H1 (cell line): ENCODE measurements around the gene MEI1. TPM values are rescaled to one million over a fixed set of nuclear protein-coding genes. Genes with fewer than 3 reads are reported as not detected.

Source experiments
- CTCF ChIA-PET: fragments of 300-600 bp; sonication (Branson Sonifier 250); formaldehyde crosslinking; loops from one replicate; lab custom pipeline; 2021; ENCODE audit not compliant: partially characterized antibody; lab: Charles Lee
- POLR2A ChIA-PET: fragments of 300-600 bp; sonication (Branson Sonifier 250); formaldehyde crosslinking; loops from one replicate; lab custom pipeline; 2021; ENCODE audit warnings: inconsistent platforms; ENCODE audit not compliant: partially characterized antibody; lab: Charles Lee
- DNase-seq, 2 experiments: peaks; one replicate each; pipeline versions ENCODE4 v3.0.0 to v3.0.0-alpha.2; 2010 to 2022; ENCODE audit warnings: low spot score in 2 of 2, low read depth in 1 of 2, mixed read lengths in 1 of 2
- FAIRE-seq: peaks from 2 replicates; lab custom pipeline; 2011; peaks lifted over from hg19 to GRCh38; lab: Jason Lieb, UNC
- H2AFZ ChIP-seq: 2 replicates; pipeline ENCODE4 v1.8.1; 2012; ENCODE audit warnings: low read length, inconsistent platforms
- H2AK5ac ChIP-seq: 2 replicates; pipeline ENCODE4 v1.6.1; 2013; ENCODE audit warnings: low read depth, low read length
- H2BK120ac ChIP-seq: replicated peaks from 2 replicates; pipeline ENCODE3; 2013; ENCODE audit warnings: low read depth, low read length, inconsistent platforms
- H2BK12ac ChIP-seq: 2 replicates; pipeline ENCODE4 v1.6.1; 2013; ENCODE audit warnings: low read depth, low read length
- H2BK15ac ChIP-seq: 2 replicates; pipeline ENCODE4 v1.6.1; 2013; ENCODE audit warnings: low read length
- H2BK20ac ChIP-seq: 2 replicates; pipeline ENCODE4 v1.6.1; 2013; ENCODE audit warnings: low read length
- H2BK5ac ChIP-seq: 2 replicates; pipeline ENCODE4 v1.6.1; 2013; ENCODE audit warnings: low read depth, low read length
- H3K14ac ChIP-seq: 2 replicates; pipeline ENCODE4 v1.6.1; 2013; ENCODE audit warnings: inconsistent platforms; ENCODE audit not compliant: insufficient read length
- H3K18ac ChIP-seq: 2 replicates; pipeline ENCODE4 v1.6.1; 2013; ENCODE audit warnings: low read length; ENCODE audit errors: extremely low read depth
- H3K23ac ChIP-seq: 2 replicates; pipeline ENCODE4 v1.6.1; 2013; ENCODE audit warnings: inconsistent platforms; ENCODE audit not compliant: insufficient read length
- H3K23me2 ChIP-seq: 2 replicates; pipeline ENCODE4 v1.6.1; 2013; ENCODE audit warnings: low read depth, low read length
- H3K27ac ChIP-seq: 2 replicates; pipeline ENCODE4 v1.6.1; 2011; ENCODE audit warnings: low read depth, low read length, inconsistent platforms
- H3K27me3 ChIP-seq, 4 experiments: replicated peaks in 1 of 4; 1 replicate in 1 of 4; 2 replicates in 3 of 4; pipeline versions ENCODE4 v1.6.1 to v1.8.1; 2011 to 2013; ENCODE audit warnings: low read length in 3 of 4, mild to moderate bottlenecking in 3 of 4, inconsistent platforms in 2 of 4, mixed read lengths in 2 of 4, moderate library complexity in 1 of 4; ENCODE audit not compliant: control insufficient read depth in 3 of 4, insufficient read depth in 3 of 4; ENCODE audit errors: extremely low read depth in 1 of 4
- H3K36me3 ChIP-seq, 4 experiments: 2 replicates each; pipeline versions ENCODE4 v1.6.1 to v1.8.1; 2011 to 2013; ENCODE audit warnings: mild to moderate bottlenecking in 4 of 4, low read length in 3 of 4, moderate library complexity in 2 of 4, control low read depth in 1 of 4, inconsistent platforms in 1 of 4; ENCODE audit not compliant: insufficient read depth in 4 of 4, control insufficient read depth in 2 of 4
- H3K4ac ChIP-seq: replicated peaks from 2 replicates; pipeline ENCODE3; 2013; ENCODE audit warnings: low read length, low read depth, mixed read lengths, inconsistent platforms; ENCODE audit not compliant: insufficient read length
- H3K4me1 ChIP-seq, 4 experiments: replicated peaks in 1 of 4; 1 replicate in 1 of 4; 2 replicates in 3 of 4; pipeline versions ENCODE4 v1.6.1 to v1.8.1; 2011 to 2013; ENCODE audit warnings: low read length in 3 of 4, inconsistent platforms in 2 of 4, mixed read lengths in 1 of 4; ENCODE audit not compliant: insufficient read depth in 4 of 4, control insufficient read depth in 3 of 4
- H3K4me2 ChIP-seq, 2 experiments: 2 replicates each; pipeline versions ENCODE4 v1.6.1 to v1.8.1; 2011 to 2013; ENCODE audit warnings: low read depth in 2 of 2, low read length in 2 of 2, control low read depth in 1 of 2, inconsistent platforms in 1 of 2, mild to moderate bottlenecking in 1 of 2; ENCODE audit not compliant: insufficient read depth in 1 of 2
- H3K4me3 ChIP-seq, 4 experiments: fragments of 200-600, 300-600 bp in 1 of 4; sonication (generic), shearing (Covaris generic), sonication (Bioruptor Twin) in 1 of 4; 2 replicates each; pipeline versions ENCODE4 v1.5.1 to v1.8.1; 2011 to 2016; ENCODE audit warnings: low read length in 4 of 4, low read depth in 3 of 4, control low read depth in 2 of 4, inconsistent platforms in 2 of 4, mild to moderate bottlenecking in 2 of 4, mixed read lengths in 1 of 4, moderate library complexity in 1 of 4; ENCODE audit not compliant: insufficient read depth in 2 of 4; ENCODE audit errors: extremely low read depth in 1 of 4
- H3K56ac ChIP-seq: replicated peaks from 2 replicates; pipeline ENCODE3; 2013; ENCODE audit warnings: low read depth, mild to moderate bottlenecking, mixed read lengths, low read length, inconsistent platforms; ENCODE audit not compliant: insufficient read length
- H3K79me1 ChIP-seq: 2 replicates; pipeline ENCODE4 v1.6.1; 2013; ENCODE audit warnings: low read depth, low read length, control low read depth
- H3K79me2 ChIP-seq, 2 experiments: 2 replicates each; pipeline versions ENCODE4 v1.6.1 to v1.8.1; 2012 to 2013; ENCODE audit warnings: low read length in 2 of 2, mild to moderate bottlenecking in 2 of 2, inconsistent platforms in 1 of 2; ENCODE audit not compliant: insufficient read depth in 2 of 2, control insufficient read depth in 1 of 2
- H3K9ac ChIP-seq, 4 experiments: replicated peaks in 1 of 4; 1 replicate in 1 of 4; 2 replicates in 3 of 4; pipeline versions ENCODE4 v1.6.1 to v1.8.1; 2011 to 2013; ENCODE audit warnings: low read depth in 3 of 4, low read length in 3 of 4, control low read depth in 2 of 4, mild to moderate bottlenecking in 2 of 4, moderate library complexity in 2 of 4, inconsistent platforms in 1 of 4; ENCODE audit errors: extremely low read depth in 1 of 4
- H3K9me3 ChIP-seq, 2 experiments: 2 replicates each; pipeline versions ENCODE4 v1.6.1 to v1.8.1; 2012 to 2013; ENCODE audit warnings: mild to moderate bottlenecking in 2 of 2, moderate library complexity in 2 of 2, control low read depth in 1 of 2, inconsistent platforms in 1 of 2, low read depth in 1 of 2, low read length in 1 of 2, mixed read lengths in 1 of 2; ENCODE audit not compliant: insufficient read depth in 2 of 2
- H4K20me1 ChIP-seq, 2 experiments: replicated peaks in 1 of 2; 2 replicates each; pipeline versions ENCODE3 to v1.8.1; 2011 to 2013; ENCODE audit warnings: inconsistent platforms in 2 of 2, low read length in 2 of 2, mild to moderate bottlenecking in 1 of 2; ENCODE audit not compliant: insufficient read depth in 2 of 2, control insufficient read depth in 1 of 2
- H4K5ac ChIP-seq: 2 replicates; pipeline ENCODE4 v1.6.1; 2013; ENCODE audit warnings: low read length, low read depth, mixed read lengths, inconsistent platforms; ENCODE audit not compliant: insufficient read length
- H4K8ac ChIP-seq: 2 replicates; pipeline ENCODE4 v1.8.0; 2013; ENCODE audit warnings: mild to moderate bottlenecking, moderate library complexity, low read length, inconsistent platforms; ENCODE audit not compliant: insufficient read depth; ENCODE audit errors: extremely low read depth
- H4K91ac ChIP-seq: replicated peaks from 2 replicates; pipeline ENCODE3; 2013; ENCODE audit warnings: low read length, mixed read lengths, inconsistent platforms; ENCODE audit not compliant: insufficient read length
- BACH1 ChIP-seq: IDR thresholded peaks from 2 replicates; pipeline ENCODE4 v1.6.1; 2012; ENCODE audit warnings: low read length, improper control_type of control experiment
- CBX8 ChIP-seq: fragments of 300-800, 300-1000 bp; sonication (generic); IDR thresholded peaks from 2 replicates; pipeline ENCODE4 v1.7.1; 2016; ENCODE audit warnings: low read depth, low read length, borderline replicate concordance
- MAX ChIP-seq: IDR thresholded peaks from 2 replicates; pipeline ENCODE4 v1.6.1; 2012; ENCODE audit warnings: inconsistent platforms
- SIN3A ChIP-seq, 2 experiments: IDR thresholded peaks in 1 of 2; conservative IDR thresholded peaks in 1 of 2; 2 replicates each; pipeline ENCODE4 v1.6.1; 2011 to 2012; ENCODE audit warnings: low read length in 2 of 2, improper control_type of control experiment in 1 of 2, low read depth in 1 of 2, mild to moderate bottlenecking in 1 of 2
- SUZ12 ChIP-seq: fragments of 200-600 bp; sonication (generic); IDR thresholded peaks from 2 replicates; pipeline ENCODE4 v1.6.1; 2012; ENCODE audit warnings: mild to moderate bottlenecking, inconsistent platforms, low read length, moderate library complexity, mixed read lengths
- WGBS, 2 experiments: shearing (Covaris generic) in 1 of 2; methylation state at CpG; one replicate each; pipeline versions ENCODE4 v1.1.6 to v1.1.7; 2013 to 2015; ENCODE audit warnings: low lambda C conversion rate in 2 of 2, mixed read lengths in 2 of 2, inconsistent platforms in 1 of 2, low coverage in 1 of 2, missing lambda C conversion rate in 1 of 2; ENCODE audit not compliant: insufficient replicate concordance in 2 of 2, insufficient coverage in 1 of 2, insufficient read length in 1 of 2; ENCODE audit errors: extremely low coverage in 1 of 2, missing lambda C conversion rate in 1 of 2; 5-methylcytosine and 5-hydroxymethylcytosine counted together
- polyA plus RNA-seq, 7 experiments: library from polyadenylated mRNA; depleted of rRNA in 3 of 7; stranded (reverse) in 5 of 7; unstranded in 2 of 7; fragments of >200 nt in 5 of 7; fragments of 200-250 nt in 2 of 7; gene quantifications; 1 replicate in 5 of 7; 2 replicates in 1 of 7; 4 replicates in 1 of 7; pipeline versions ENCODE4 v1.2.1 to v1.2.3, GENCODE V29; 2011 to 2013; ENCODE audit warnings: missing spikeins in 2 of 7, mixed read lengths in 2 of 7
- total RNA-seq: library from RNA; stranded (reverse); fragmentation: NEBNext Ultra II Directional; extraction: Animal tissue kit (Norgen Biotek cat#: 25700); gene quantifications from 2 replicates; pipeline ENCODE4 v1.2.1, GENCODE V29; 2021
- TF ChIP-seq, protein P1 (sequence below): IDR thresholded peaks from 2 replicates; pipeline ENCODE4 v1.6.1; 2012; ENCODE audit warnings: inconsistent platforms

Gene MEI1
- total and polyA plus RNA-seq, 2 of the 8 experiments (the other 6 are each of a cell fraction or from before 2014, with no cell fraction given), result 0.27 to 0.54 TPM

GRCh38 chr22:41799486-41800347, 100.4 kb downstream of the MEI1 start:
- no peaks in the 10 kb centered on the region for H3K27me3 ChIP-seq
- H3K4me3 ChIP-seq, result peak overlapping the region; percentile 78 to 91 (median 86)
- peak overlapping the region; percentile 47 for H2BK120ac ChIP-seq
- peak overlapping the region; percentile 93 to 96 for H3K4me2 ChIP-seq
- peak overlapping the region; percentile 85 for H4K91ac ChIP-seq
- H3K56ac ChIP-seq, result peak overlapping the region; percentile 66
- H3K36me3 ChIP-seq, result no peaks in the 10 kb centered on the region
- no peaks in the 10 kb centered on the region for H3K9me3 ChIP-seq
- WGBS, 2 experiments, result 36% methylated on average over 38 of the region's 38 CpGs; no CpG with 5 or more reads in 1 of the 2 experiments
- H2AK5ac ChIP-seq, result 0 out of 2 replicates have a peak overlapping the region, but pooled peaks have one; percentile 48
- peak overlapping the region; percentile 63; the same call in 1 of the 2 replicates for H3K27ac ChIP-seq
- peaks cover 0 to 6% of the 10 kb centered on the region in 2 experiments for H4K20me1 ChIP-seq
- peak overlapping the region; percentile 79 for H3K4ac ChIP-seq
- H3K9ac ChIP-seq, result peak overlapping the region in 3 of 4 experiments; percentile 72 to 77 (median 77); a peak in 6 of 7 replicates
- H4K8ac ChIP-seq, result peak overlapping the region; percentile 90
- peak overlapping the region; percentile 88; the same call in 1 of the 2 replicates for H2BK5ac ChIP-seq
- H3K18ac ChIP-seq, result peak overlapping the region; percentile 95
- FAIRE-seq (no peak), DNase-seq (peak in 1 of 2 experiments; percentile 67)
- TF ChIP-seq SIN3A (conservative IDR thresholded peaks at IDR 0.05 in 1 of 2, IDR thresholded peaks at IDR 0.05 in 1 of 2; ENCODE audit: low read depth in 1 of 2, low read length in 2 of 2), result 0 out of 4 replicates have a peak, but pooled peaks of 1 of the 2 experiments have one; percentile 17
- peak; percentile 47 for TF ChIP-seq BACH1
- no peak for TF ChIP-seq CBX8
- peak; percentile 82 for TF ChIP-seq MAX
- no peak for TF ChIP-seq SUZ12
- TF ChIP-seq, protein P1, sequence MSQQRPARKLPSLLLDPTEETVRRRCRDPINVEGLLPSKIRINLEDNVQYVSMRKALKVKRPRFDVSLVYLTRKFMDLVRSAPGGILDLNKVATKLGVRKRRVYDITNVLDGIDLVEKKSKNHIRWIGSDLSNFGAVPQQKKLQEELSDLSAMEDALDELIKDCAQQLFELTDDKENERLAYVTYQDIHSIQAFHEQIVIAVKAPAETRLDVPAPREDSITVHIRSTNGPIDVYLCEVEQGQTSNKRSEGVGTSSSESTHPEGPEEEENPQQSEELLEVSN, result peak; percentile 71
- H3K79me2 ChIP-seq, result peaks cover 0 to 23% of the 10 kb centered on the region in 2 experiments; a peak in 3 of 4 replicates
- ChIA-PET POLR2A (interaction anchor here (0.7 to 3.1 kb wide), 27 partner anchors 8 to 265 kb away, joined by 3 to 30 read pairs (median 5); partner anchors contain the start of gene SREBF2), CTCF (interaction anchor here (0.6 to 3.8 kb wide), 10 partner anchors 37 to 276 kb away, joined by 3 to 20 read pairs (median 4); partner anchors contain the start of gene MEI1)
- no peak overlapping the region for H2BK15ac ChIP-seq
- H2BK20ac ChIP-seq, result no peak overlapping the region
- H3K4me1 ChIP-seq, result peaks cover 5 to 15% (median 8%) of the 10 kb centered on the region in 4 experiments
- peaks cover 14% of the 10 kb centered on the region for H3K23me2 ChIP-seq
- H4K5ac ChIP-seq, result peak overlapping the region; percentile 78
- peaks cover 3% of the 10 kb centered on the region; the same call in 1 of the 2 replicates for H3K79me1 ChIP-seq
- peak overlapping the region; percentile 92 for H2BK12ac ChIP-seq
- no peak overlapping the region for H3K23ac ChIP-seq
- H2AFZ ChIP-seq, result peak overlapping the region; percentile 10; the same call in 1 of the 2 replicates
- no peak overlapping the region for H3K14ac ChIP-seq
